GM12891 (cell line): ENCODE measurements around the gene PBX2.

Experiments
- DNase-seq: peaks from one replicate; pipeline ENCODE4 v3.0.0; 2011; ENCODE audit warnings: low spot score; ENCODE audit not compliant: insufficient read length
- FAIRE-seq: peaks from 2 replicates; lab custom pipeline; 2011; peaks lifted over from hg19 to GRCh38; lab: Jason Lieb, UNC
- PAX5 ChIP-seq: IDR thresholded peaks from 2 replicates; pipeline ENCODE4 v1.6.1; 2011; ENCODE audit warnings: low read length, moderate library complexity, mild to moderate bottlenecking; ENCODE audit not compliant: insufficient read depth, severe bottlenecking
- POLR2A ChIP-seq: IDR thresholded peaks from 2 replicates; pipeline ENCODE4 v1.6.1; 2011; ENCODE audit warnings: low read depth, low read length, control low read depth
- POLR2AphosphoS5 ChIP-seq: IDR thresholded peaks from 2 replicates; pipeline ENCODE4 v1.6.1; 2011; ENCODE audit warnings: low read depth, low read length, control low read depth
- POU2F2 ChIP-seq: IDR thresholded peaks from 2 replicates; pipeline ENCODE4 v1.6.1; 2011; ENCODE audit warnings: low read depth, mild to moderate bottlenecking, control low read depth, low read length, moderate library complexity
- SPI1 ChIP-seq: IDR thresholded peaks from 2 replicates; pipeline ENCODE4 v1.6.1; 2011; ENCODE audit warnings: low read depth, low read length, control low read depth
- TAF1 ChIP-seq: IDR thresholded peaks from 2 replicates; pipeline ENCODE4 v1.6.1; 2011; ENCODE audit warnings: low read depth, low read length, control low read depth

The PBX2 gene

DNA sequence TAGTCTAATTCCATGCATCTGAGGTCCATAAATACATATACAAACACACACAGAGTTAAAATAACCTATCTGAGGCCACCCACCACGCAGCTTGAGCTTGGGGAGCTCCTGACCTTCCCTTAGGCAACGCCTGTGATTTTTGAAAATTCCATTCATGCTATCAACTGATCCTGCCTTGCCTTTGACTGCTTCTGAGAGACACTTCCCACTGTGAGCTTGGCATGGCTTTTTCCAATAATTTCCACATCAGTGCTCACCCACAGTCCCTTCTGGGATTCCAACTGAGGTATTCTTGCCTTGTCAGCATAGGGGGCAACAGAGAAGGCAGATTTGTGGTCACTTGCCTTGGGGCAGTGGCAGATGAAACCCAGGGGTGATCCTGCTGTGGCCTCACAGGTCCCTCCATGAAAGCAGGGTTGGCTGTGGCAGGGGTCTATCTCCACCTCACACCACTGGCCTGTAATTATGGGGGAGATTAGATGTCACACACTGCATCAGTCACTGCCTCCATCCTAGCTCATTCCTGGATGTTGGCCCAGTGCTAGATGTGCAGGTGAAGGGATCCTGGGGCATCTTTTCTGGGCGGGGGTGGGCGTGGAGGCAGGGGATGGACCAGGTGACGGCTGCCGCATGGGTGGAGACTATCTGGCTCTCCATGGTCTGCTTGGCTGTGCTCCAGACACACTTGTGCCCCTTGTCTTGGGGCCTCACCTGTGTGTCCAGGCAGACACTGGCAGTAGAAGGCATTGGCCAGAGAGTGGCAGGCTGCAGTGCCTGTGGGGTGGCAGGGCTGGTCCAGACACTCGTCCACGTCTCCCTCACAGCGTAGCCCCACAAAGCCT lies 13.6 kb upstream of the PBX2 start:
- no peak for DNase-seq
- FAIRE-seq = no peak
- TF ChIP-seq POLR2A (no peak), POLR2AphosphoS5 (no peak), PAX5 (no peak), SPI1 (no peak), POU2F2 (no peak), TAF1 (no peak)

DNA sequence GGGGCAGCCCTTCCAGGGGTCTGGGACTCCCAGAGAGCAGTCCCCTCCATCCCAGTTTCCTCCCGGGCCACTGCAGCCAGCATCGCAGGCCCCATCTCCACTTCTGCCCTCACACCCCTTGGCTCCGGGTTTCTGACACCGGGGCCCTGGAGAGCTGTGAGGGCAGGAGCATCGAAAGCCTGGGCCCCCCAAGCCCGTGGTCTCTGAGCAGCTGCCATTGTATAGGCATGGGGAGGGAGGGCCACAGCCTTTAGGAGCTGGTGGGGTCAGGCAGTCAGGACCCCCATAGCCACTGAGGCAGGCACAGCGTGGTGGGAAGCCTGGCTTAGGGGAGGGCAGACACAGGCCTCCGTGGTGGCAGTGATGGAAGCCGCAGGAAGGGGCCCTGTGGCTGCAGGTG lies 12.2 kb upstream of the PBX2 start:
- FAIRE-seq (no peak), DNase-seq (no peak)
- no peak for TF ChIP-seq POLR2A
- no peak for TF ChIP-seq TAF1
- TF ChIP-seq SPI1 = no peak
- TF ChIP-seq POLR2AphosphoS5 = no peak
- TF ChIP-seq PAX5 = no peak
- TF ChIP-seq POU2F2 = no peak

DNA sequence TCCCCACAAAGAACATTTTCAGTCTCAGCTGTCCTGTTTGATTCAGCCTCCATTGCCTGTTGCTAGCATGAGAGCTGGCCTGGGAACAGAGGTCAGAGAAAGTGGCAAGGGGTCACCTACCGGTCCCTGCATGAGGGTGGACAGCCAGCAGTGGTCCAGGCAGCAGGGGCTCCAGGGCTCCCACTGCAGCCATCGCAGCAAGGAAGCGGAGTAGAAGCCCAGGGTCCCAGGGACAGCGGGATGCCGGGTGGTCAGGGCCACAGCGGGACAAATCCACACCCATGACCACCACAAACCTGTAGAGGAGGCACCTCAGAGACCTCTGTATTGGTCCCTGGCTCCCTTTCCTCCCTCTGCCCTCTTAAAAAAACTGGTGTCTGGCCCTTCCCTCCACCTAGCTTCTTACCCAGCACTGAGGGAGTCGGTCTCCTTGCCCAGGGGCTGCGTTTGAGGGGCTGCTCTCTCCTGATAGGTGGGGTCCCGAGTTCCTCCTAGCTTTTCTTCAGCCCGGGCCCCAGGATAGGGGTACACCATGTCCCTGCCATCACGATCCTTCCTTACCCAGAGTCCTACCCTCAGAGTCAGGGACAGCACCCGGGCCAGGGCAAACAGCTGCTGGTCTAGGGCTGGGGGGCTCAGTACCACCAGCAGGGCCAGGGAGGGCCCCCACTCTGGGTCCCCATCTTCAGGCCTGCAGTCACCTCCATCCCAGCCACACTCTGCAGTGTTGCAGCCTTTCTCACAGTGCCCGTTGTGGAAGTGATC lies 10.9 kb upstream of the PBX2 start:
- no peak for TF ChIP-seq SPI1
- TF ChIP-seq PAX5 = no peak
- no peak for TF ChIP-seq POLR2AphosphoS5
- no peak for DNase-seq
- FAIRE-seq = no peak

DNA sequence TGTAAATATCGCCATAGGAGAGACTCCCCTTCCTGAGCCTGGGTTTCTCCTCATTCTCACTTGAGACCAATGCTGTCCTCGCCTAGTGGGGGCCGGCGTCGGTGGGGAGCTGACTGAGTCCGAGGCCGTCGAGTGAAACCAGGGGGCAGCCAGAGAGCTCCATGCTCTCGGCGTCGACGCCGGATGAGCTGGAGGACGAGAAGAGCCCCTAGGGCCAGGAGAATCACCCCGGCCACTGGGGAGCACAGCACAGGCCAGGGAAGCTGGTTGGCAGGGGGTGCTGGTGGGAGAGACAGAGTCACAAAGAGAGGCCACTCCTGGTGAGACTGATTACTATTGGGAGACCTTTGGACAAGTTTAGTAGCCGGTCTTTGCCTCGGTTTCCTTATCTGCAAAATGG lies 8.9 kb upstream of the PBX2 start:
- TF ChIP-seq POU2F2 (no peak), PAX5 (no peak), TAF1 (no peak), SPI1 (no peak), POLR2AphosphoS5 (no peak), POLR2A (no peak)
- FAIRE-seq = no peak
- DNase-seq = no peak

DNA sequence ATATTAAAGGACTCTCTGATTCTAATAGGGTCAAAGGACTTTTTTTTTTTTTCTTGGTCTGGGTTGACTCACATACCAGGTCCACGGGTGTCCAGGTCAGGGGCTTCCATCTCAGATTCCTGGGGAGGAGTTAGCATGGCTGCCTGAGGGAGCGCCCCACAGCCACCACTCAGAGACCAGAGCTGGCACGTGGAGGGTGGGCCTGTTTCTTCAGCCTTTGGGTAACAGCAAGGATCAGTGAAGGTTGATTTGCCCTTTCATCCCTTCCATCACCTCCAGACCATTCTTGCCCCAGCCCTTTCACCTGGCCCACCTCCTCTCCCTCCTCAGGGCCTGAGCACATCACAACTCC lies 8.3 kb upstream of the PBX2 start:
- TF ChIP-seq POLR2AphosphoS5 (no peak), SPI1 (no peak), PAX5 (no peak), POLR2A (no peak), POU2F2 (no peak), TAF1 (no peak)
- DNase-seq = no peak
- no peak for FAIRE-seq

DNA sequence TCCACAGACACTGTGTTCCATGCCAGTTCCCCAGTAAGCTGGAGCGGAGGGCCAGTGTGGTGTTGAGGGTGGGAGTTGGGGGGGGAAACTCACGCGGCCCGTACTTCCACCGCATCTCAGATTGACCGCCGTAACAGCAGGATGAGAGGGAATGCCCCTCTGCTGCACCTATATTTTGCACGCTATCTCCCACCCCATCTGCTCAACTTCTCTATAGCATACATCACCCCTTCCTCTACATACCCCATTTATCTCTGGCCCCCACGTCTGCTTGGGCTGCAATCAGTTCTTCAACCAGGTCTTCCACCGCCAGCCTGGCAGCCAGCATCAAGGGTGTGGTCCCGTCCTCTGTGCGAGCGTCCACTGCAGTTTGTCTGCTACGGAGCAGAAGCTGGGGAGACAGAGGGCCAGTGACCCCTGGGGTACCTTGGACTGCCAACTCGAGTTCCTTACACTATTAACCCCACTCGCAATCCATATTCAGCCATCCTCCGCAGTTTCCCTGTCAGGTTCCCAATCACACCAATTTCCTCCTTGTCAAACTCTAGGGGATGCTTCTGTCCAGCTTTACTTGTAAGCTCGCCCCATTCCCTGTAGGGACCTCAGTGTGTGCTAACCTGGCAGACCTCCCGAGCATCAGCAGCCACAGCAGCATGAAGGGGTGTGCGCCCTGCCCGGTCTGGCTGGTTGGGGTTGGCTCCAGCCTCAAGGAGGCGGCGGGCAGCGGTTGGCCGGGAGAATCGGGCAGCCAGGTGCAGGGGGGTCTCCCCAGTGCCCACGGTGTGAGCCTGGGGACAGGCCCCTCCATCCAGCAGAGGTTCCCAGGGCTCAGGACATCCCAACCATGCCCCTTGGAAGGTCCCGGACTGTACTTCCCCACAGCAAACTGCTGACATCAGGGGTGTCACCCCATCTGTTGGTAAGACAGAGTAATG lies 6.9 kb upstream of the PBX2 start:
- no peak for DNase-seq
- TF ChIP-seq POLR2A = no peak
- TF ChIP-seq POU2F2 = no peak
- no peak for TF ChIP-seq POLR2AphosphoS5
- no peak for TF ChIP-seq PAX5
- no peak for TF ChIP-seq TAF1
- FAIRE-seq = peak; percentile 50

DNA sequence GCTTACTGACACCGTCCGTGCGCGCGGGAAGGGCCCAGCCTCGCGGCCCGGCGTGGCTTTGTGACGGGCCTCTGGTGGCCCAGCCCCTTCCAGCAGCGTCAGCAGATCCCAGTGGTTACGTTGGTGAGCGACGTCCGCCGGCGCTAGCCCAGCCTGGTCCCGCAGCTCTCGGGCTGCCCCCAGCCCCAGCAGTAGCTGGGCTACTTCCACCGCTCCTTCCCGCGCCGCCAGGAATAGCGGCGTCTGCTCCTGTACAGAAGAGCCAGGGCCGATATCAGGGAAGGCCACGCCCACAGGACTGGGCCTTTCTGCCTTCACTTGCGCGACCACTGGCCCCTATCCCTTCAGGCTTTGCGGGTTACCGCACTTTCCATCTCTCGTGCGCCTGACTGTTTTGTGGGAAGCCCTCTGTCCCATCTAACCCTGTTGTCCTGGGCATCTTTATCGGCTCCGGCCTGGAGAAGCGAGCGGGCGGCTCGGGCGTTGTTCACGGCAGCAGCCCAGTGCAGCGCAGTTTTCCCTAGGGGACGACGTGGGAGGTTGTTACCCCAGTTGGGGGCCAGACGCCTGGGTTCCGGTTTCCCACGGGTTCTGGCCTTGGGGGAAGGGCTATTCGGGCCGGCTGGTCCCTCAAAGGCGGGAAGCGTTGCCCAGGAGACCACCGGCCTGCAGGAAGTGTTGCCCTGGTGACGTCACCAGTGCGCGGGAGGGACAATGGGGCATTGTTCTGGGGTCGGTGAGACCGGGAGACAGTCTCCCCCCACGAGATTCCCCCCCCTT lies 6.1 kb upstream of the PBX2 start:
- no peak for FAIRE-seq

DNA sequence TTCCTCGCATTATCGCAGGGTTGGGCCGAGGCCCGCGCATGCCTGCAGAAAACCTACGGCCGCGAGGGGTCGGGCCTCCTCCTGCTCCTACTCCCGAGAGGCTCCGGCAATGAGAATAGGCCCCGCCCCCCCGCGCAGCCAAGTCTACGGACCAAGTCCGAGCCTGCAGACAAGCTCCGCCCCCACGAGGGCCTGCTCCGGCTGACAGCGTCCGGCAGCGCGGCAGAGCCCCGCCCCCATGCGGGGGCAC lies 5.6 kb upstream of the PBX2 start:
- DNase-seq = peak; percentile 93
- FAIRE-seq = peak; percentile 96
- TF ChIP-seq SPI1 (no peak), POLR2A (no peak), POLR2AphosphoS5 (no peak), PAX5 (no peak), TAF1 (no peak), POU2F2 (0 out of 2 replicates have a peak, but pooled peaks have one; percentile 1)

More for the DNA sequence above, 6.1 kb upstream of the PBX2 start:
- TF ChIP-seq POLR2A = peak; percentile 82
- TF ChIP-seq SPI1 = peak; percentile 29; the same call in 1 of the 2 replicates
- TF ChIP-seq TAF1 = peak; percentile 64; the same call in 1 of the 2 replicates
- TF ChIP-seq PAX5 = no peak
- TF ChIP-seq POLR2AphosphoS5 = peak; percentile 86
- TF ChIP-seq POU2F2 = no peak
- peak; percentile 64 for DNase-seq
